22Rv1 (cell line): Measurements from ENCODE around the gene PLPP1.

Experiments used
- ZFX ChIP-seq: fragments of 450-650 bp; IDR thresholded peaks from 2 replicates; pipeline ENCODE4 v1.6.1; 2017; ENCODE audit warnings: antibody characterized with exemption, borderline replicate concordance
- TF ChIP-seq, protein P1 (sequence below): fragments of 450-650 bp; IDR thresholded peaks from 2 replicates; pipeline ENCODE4 v1.5.1; 2017; ENCODE audit warnings: mild to moderate bottlenecking

- TF ChIP-seq, protein P1, sequence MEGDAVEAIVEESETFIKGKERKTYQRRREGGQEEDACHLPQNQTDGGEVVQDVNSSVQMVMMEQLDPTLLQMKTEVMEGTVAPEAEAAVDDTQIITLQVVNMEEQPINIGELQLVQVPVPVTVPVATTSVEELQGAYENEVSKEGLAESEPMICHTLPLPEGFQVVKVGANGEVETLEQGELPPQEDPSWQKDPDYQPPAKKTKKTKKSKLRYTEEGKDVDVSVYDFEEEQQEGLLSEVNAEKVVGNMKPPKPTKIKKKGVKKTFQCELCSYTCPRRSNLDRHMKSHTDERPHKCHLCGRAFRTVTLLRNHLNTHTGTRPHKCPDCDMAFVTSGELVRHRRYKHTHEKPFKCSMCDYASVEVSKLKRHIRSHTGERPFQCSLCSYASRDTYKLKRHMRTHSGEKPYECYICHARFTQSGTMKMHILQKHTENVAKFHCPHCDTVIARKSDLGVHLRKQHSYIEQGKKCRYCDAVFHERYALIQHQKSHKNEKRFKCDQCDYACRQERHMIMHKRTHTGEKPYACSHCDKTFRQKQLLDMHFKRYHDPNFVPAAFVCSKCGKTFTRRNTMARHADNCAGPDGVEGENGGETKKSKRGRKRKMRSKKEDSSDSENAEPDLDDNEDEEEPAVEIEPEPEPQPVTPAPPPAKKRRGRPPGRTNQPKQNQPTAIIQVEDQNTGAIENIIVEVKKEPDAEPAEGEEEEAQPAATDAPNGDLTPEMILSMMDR = no peak
- no peak for TF ChIP-seq ZFX
These were observed 115.5 kb downstream of the PLPP1 start for GRCh38 chr5:55418994-55419968.
